WTC11 (cell line): ENCODE results near the gene CPNE1. TPM values are rescaled to one million over a fixed set of nuclear protein-coding genes. Genes with fewer than 3 reads are reported as not detected.

Source experiments
- ATF1 ChIP-seq: sonication (generic); formaldehyde crosslinking; IDR thresholded peaks from 2 replicates; pipeline ENCODE4 v1.8.1; 2023; ENCODE audit warnings: mild to moderate bottlenecking, moderate library complexity, missing genetic modification reagents
- ETV6 ChIP-seq: sonication (generic); formaldehyde crosslinking; IDR thresholded peaks from 2 replicates; pipeline ENCODE4 v1.8.1; 2022; ENCODE audit warnings: mild to moderate bottlenecking, missing genetic modification reagents
- FOXJ3 ChIP-seq: sonication (generic); formaldehyde crosslinking; IDR thresholded peaks from 2 replicates; pipeline ENCODE4 v1.9.0; 2021; ENCODE audit warnings: missing genetic modification reagents, mild to moderate bottlenecking, borderline replicate concordance
- FOXP1 ChIP-seq: sonication (generic); formaldehyde crosslinking; IDR thresholded peaks from 2 replicates; pipeline ENCODE4 v1.8.0; 2022; ENCODE audit warnings: missing genetic modification reagents, mild to moderate bottlenecking, moderate library complexity, borderline replicate concordance
- IRF2 ChIP-seq: sonication (generic); formaldehyde crosslinking; IDR thresholded peaks from 2 replicates; pipeline ENCODE4 v1.8.0; 2022; ENCODE audit warnings: low read depth, missing genetic modification reagents, borderline replicate concordance
- KAT7 ChIP-seq: sonication (generic); formaldehyde crosslinking; IDR thresholded peaks from 2 replicates; pipeline ENCODE4 v1.8.1; 2023; ENCODE audit warnings: missing genetic modification reagents, mild to moderate bottlenecking, borderline replicate concordance
- MXD4 ChIP-seq: fragments of 250-450 bp; sonication (Bioruptor Pico); IDR thresholded peaks from 2 replicates; pipeline ENCODE4 v1.8.0; 2021; ENCODE audit warnings: mild to moderate bottlenecking, moderate library complexity, borderline replicate concordance
- NFATC4 ChIP-seq: fragments of 250-450 bp; sonication (Bioruptor Pico); IDR thresholded peaks from 2 replicates; pipeline ENCODE4 v1.9.0; 2021; ENCODE audit warnings: mild to moderate bottlenecking
- NFYB ChIP-seq: sonication (generic); formaldehyde crosslinking; conservative IDR thresholded peaks from 2 replicates; pipeline ENCODE4 v1.8.0; 2022; ENCODE audit warnings: low read depth, missing genetic modification reagents
- SMAD3 ChIP-seq: sonication (generic); formaldehyde crosslinking; IDR thresholded peaks from 2 replicates; pipeline ENCODE4 v1.8.0; 2022; ENCODE audit warnings: missing genetic modification reagents, mild to moderate bottlenecking, borderline replicate concordance
- TEAD4 ChIP-seq: sonication (generic); formaldehyde crosslinking; IDR thresholded peaks from 2 replicates; pipeline ENCODE4 v1.8.0; 2022; ENCODE audit warnings: mild to moderate bottlenecking, missing genetic modification reagents
- TP53 ChIP-seq: sonication (generic); formaldehyde crosslinking; IDR thresholded peaks from 2 replicates; pipeline ENCODE4 v1.8.1; 2023; ENCODE audit warnings: mild to moderate bottlenecking, missing genetic modification reagents
- ZNF219 ChIP-seq: sonication (generic); formaldehyde crosslinking; IDR thresholded peaks from 2 replicates; pipeline ENCODE4 v1.8.0; 2023; ENCODE audit warnings: missing genetic modification reagents, mild to moderate bottlenecking, borderline replicate concordance
- ZNF396 ChIP-seq: fragments of 250-450 bp; sonication (Bioruptor Pico); IDR thresholded peaks from 2 replicates; pipeline ENCODE4 v1.8.0; 2021; ENCODE audit warnings: mild to moderate bottlenecking, moderate library complexity, borderline replicate concordance
- ZNF423 ChIP-seq: fragments of 250-450 bp; sonication (Bioruptor Pico); IDR thresholded peaks from 2 replicates; pipeline ENCODE4 v2.1.2; 2022; ENCODE audit warnings: mild to moderate bottlenecking, moderate library complexity
- total RNA-seq: library from RNA; stranded (reverse); gene quantifications from 3 replicates; pipeline ENCODE4 v1.2.3, GENCODE V29; 2021
- TF ChIP-seq, protein P1 (sequence below): sonication (generic); formaldehyde crosslinking; IDR thresholded peaks from 2 replicates; pipeline ENCODE4 v1.8.1; 2022; ENCODE audit warnings: mild to moderate bottlenecking, missing genetic modification reagents, moderate library complexity, borderline replicate concordance
- TF ChIP-seq, protein P2 (sequence below): fragments of 200-600 bp; IDR thresholded peaks from 2 replicates; pipeline ENCODE4 v1.8.0; 2022; ENCODE audit warnings: antibody characterized with exemption
- TF ChIP-seq, protein P3 (sequence below): sonication (generic); formaldehyde crosslinking; IDR thresholded peaks from 2 replicates; pipeline ENCODE4 v1.8.1; 2022; ENCODE audit warnings: low read depth, mild to moderate bottlenecking, moderate library complexity, missing genetic modification reagents, borderline replicate concordance
- TF ChIP-seq, protein P4 (sequence below): sonication (generic); formaldehyde crosslinking; IDR thresholded peaks from 2 replicates; pipeline ENCODE4 v1.8.1; 2023; ENCODE audit warnings: mild to moderate bottlenecking, missing genetic modification reagents, moderate library complexity
- TF ChIP-seq, protein P5 (sequence below): sonication (generic); formaldehyde crosslinking; IDR thresholded peaks from 2 replicates; pipeline ENCODE4 v1.8.1; 2023; ENCODE audit warnings: mild to moderate bottlenecking, missing genetic modification reagents, borderline replicate concordance
- TF ChIP-seq, protein P6 (sequence below): fragments of 250-450 bp; sonication (Bioruptor Pico); IDR thresholded peaks from 2 replicates; pipeline ENCODE4 v1.9.0; 2021; ENCODE audit warnings: mild to moderate bottlenecking

CPNE1 gene
- total RNA-seq, 1 experiment from 2014 or later: 312 TPM

DNA sequence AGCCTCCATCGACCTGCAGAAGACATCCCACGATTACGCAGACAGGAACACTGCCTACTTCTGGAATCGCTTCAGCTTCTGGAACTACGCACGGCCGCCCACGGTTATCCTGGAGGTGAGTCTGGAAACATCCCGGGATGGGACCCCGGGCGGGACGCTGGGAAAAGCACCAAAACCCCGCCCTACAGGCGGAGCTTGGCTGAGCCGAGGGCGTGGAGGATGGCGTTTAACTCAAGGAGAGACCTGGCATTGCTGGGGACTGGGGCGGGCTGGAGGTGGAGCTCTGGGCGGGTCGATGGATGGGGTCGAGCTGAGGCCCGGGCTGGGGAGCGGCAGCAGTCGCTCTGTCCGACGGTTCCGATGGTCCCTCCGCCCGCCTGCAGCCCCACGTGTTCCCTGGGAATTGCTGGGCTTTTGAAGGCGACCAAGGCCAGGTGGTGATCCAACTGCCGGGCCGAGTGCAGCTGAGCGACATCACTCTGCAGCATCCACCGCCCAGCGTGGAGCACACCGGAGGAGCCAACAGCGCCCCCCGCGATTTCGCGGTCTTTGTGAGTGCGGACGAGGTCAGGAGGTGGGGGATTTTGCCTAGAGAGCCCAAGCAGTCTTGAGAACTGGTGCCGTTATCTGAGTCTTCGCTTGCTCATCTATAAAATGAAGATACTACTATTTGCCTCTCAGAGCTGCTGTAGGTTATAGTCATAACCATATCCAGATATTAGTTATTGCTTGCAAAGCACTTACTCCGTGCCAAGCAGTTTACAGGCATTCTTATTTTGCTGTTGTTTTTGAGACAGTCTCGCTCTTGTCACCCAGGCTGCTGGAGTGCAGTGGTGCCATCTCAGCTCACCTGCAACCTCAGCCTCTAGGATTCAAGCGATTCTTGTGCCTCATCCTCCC lies 45.3 kb downstream of the CPNE1 start (continued):
- TF ChIP-seq ZNF396 (no peak), NFYB (CRISPR knock-in tag) (no peak), KAT7 (no peak), FOXJ3 (CRISPR knock-in tag) (no peak), IRF2 (CRISPR knock-in tag) (peak; percentile 80; the same call in 1 of the 2 replicates), ZNF219 (CRISPR knock-in tag) (no peak), SMAD3 (CRISPR knock-in tag) (no peak), ATF1 (CRISPR knock-in tag) (no peak), FOXP1 (CRISPR knock-in tag) (peak; percentile 80), TEAD4 (CRISPR knock-in tag) (no peak), NFATC4 (no peak), ETV6 (CRISPR knock-in tag) (0 out of 2 replicates have a peak, but pooled peaks have one; percentile 65), TP53 (no peak), ZNF423 (CRISPR knock-in tag) (no peak), MXD4 (no peak)
- TF ChIP-seq, protein P1, sequence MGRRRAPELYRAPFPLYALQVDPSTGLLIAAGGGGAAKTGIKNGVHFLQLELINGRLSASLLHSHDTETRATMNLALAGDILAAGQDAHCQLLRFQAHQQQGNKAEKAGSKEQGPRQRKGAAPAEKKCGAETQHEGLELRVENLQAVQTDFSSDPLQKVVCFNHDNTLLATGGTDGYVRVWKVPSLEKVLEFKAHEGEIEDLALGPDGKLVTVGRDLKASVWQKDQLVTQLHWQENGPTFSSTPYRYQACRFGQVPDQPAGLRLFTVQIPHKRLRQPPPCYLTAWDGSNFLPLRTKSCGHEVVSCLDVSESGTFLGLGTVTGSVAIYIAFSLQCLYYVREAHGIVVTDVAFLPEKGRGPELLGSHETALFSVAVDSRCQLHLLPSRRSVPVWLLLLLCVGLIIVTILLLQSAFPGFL: 0 out of 2 replicates have a peak, but pooled peaks have one; percentile 51
- TF ChIP-seq, protein P2, sequence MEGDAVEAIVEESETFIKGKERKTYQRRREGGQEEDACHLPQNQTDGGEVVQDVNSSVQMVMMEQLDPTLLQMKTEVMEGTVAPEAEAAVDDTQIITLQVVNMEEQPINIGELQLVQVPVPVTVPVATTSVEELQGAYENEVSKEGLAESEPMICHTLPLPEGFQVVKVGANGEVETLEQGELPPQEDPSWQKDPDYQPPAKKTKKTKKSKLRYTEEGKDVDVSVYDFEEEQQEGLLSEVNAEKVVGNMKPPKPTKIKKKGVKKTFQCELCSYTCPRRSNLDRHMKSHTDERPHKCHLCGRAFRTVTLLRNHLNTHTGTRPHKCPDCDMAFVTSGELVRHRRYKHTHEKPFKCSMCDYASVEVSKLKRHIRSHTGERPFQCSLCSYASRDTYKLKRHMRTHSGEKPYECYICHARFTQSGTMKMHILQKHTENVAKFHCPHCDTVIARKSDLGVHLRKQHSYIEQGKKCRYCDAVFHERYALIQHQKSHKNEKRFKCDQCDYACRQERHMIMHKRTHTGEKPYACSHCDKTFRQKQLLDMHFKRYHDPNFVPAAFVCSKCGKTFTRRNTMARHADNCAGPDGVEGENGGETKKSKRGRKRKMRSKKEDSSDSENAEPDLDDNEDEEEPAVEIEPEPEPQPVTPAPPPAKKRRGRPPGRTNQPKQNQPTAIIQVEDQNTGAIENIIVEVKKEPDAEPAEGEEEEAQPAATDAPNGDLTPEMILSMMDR: no peak; the same call in 1 of the 2 replicates
- TF ChIP-seq, protein P3, sequence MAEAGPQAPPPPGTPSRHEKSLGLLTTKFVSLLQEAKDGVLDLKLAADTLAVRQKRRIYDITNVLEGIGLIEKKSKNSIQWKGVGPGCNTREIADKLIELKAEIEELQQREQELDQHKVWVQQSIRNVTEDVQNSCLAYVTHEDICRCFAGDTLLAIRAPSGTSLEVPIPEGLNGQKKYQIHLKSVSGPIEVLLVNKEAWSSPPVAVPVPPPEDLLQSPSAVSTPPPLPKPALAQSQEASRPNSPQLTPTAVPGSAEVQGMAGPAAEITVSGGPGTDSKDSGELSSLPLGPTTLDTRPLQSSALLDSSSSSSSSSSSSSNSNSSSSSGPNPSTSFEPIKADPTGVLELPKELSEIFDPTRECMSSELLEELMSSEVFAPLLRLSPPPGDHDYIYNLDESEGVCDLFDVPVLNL (CRISPR knock-in tag): no peak
- TF ChIP-seq, protein P4, sequence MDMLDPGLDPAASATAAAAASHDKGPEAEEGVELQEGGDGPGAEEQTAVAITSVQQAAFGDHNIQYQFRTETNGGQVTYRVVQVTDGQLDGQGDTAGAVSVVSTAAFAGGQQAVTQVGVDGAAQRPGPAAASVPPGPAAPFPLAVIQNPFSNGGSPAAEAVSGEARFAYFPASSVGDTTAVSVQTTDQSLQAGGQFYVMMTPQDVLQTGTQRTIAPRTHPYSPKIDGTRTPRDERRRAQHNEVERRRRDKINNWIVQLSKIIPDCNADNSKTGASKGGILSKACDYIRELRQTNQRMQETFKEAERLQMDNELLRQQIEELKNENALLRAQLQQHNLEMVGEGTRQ (CRISPR knock-in tag): peak; percentile 67
- TF ChIP-seq, protein P5, sequence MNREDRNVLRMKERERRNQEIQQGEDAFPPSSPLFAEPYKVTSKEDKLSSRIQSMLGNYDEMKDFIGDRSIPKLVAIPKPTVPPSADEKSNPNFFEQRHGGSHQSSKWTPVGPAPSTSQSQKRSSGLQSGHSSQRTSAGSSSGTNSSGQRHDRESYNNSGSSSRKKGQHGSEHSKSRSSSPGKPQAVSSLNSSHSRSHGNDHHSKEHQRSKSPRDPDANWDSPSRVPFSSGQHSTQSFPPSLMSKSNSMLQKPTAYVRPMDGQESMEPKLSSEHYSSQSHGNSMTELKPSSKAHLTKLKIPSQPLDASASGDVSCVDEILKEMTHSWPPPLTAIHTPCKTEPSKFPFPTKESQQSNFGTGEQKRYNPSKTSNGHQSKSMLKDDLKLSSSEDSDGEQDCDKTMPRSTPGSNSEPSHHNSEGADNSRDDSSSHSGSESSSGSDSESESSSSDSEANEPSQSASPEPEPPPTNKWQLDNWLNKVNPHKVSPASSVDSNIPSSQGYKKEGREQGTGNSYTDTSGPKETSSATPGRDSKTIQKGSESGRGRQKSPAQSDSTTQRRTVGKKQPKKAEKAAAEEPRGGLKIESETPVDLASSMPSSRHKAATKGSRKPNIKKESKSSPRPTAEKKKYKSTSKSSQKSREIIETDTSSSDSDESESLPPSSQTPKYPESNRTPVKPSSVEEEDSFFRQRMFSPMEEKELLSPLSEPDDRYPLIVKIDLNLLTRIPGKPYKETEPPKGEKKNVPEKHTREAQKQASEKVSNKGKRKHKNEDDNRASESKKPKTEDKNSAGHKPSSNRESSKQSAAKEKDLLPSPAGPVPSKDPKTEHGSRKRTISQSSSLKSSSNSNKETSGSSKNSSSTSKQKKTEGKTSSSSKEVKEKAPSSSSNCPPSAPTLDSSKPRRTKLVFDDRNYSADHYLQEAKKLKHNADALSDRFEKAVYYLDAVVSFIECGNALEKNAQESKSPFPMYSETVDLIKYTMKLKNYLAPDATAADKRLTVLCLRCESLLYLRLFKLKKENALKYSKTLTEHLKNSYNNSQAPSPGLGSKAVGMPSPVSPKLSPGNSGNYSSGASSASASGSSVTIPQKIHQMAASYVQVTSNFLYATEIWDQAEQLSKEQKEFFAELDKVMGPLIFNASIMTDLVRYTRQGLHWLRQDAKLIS (CRISPR knock-in tag): peak; percentile 38; the same call in 1 of the 2 replicates
- TF ChIP-seq, protein P6, sequence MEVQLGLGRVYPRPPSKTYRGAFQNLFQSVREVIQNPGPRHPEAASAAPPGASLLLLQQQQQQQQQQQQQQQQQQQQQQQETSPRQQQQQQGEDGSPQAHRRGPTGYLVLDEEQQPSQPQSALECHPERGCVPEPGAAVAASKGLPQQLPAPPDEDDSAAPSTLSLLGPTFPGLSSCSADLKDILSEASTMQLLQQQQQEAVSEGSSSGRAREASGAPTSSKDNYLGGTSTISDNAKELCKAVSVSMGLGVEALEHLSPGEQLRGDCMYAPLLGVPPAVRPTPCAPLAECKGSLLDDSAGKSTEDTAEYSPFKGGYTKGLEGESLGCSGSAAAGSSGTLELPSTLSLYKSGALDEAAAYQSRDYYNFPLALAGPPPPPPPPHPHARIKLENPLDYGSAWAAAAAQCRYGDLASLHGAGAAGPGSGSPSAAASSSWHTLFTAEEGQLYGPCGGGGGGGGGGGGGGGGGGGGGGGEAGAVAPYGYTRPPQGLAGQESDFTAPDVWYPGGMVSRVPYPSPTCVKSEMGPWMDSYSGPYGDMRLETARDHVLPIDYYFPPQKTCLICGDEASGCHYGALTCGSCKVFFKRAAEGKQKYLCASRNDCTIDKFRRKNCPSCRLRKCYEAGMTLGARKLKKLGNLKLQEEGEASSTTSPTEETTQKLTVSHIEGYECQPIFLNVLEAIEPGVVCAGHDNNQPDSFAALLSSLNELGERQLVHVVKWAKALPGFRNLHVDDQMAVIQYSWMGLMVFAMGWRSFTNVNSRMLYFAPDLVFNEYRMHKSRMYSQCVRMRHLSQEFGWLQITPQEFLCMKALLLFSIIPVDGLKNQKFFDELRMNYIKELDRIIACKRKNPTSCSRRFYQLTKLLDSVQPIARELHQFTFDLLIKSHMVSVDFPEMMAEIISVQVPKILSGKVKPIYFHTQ (CRISPR knock-in tag): no peak
